ENCODE data around the gene PAPOLA. TPM values are rescaled to one million over a fixed set of nuclear protein-coding genes. Genes with fewer than 3 reads are reported as not detected.
"Not testable (repeated sequence)": the region's sequence is repeated elsewhere in the genome, so short reads cannot be mapped to it uniquely, and the experiment has no call there.

The PAPOLA gene
- total RNA-seq, 1 donor from 2014 or later: 110 TPM

DNA sequence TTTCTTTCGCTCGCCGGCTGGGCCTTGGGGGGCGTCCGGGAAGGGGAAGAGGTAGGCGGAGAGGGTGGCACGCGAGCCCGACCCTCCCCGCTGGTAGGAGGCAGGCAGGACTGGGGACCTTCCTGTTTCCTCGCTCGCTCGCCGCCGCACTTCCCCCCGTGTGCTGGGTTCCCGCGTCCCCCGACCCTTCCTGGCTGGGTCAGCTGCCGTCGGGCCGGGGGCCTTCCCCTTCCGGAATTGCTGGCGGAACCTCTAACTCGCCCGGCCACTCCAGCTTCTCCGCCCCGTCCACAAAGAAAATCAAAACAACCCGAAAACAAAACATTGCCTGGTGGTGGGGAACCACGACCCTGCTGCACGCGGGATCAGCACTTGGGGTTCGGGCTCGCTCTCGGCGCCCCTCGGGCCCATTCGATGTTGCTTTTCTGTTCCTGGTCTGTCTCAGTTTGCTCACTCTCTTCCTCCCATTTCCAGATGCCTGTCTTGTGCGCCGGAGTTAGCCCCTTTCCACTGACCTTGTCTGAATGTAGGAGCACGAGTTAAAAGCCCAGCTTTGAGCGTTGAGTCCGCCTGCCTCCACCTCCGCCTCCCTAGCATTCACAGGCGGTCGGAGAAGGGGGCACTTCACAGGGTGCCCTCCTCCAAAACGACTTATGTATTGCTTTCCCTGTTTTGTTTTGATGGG, 581 bp downstream of the PAPOLA start:
- DNase-seq (ENCODE audit: low read depth, low spot score): peak; percentile 4

DNA sequence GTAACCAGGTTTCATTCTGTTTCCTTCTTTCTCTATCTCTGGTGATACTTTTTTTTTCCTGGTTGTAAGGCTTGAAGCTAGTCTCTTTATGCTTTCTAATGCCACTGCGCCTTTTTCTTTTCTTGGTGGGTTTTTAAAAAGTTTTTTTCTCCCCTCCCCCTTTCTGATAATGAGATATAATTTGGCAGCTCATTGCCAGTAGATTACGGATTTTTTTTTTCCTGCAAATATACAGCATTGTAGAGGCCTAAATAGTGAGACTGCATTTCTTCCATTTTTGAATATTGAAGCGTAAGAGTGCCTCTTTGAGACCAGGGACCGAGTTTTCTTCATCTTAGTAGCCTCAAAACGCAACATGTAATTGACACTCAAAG, 1.1 kb downstream of the PAPOLA start:
- no peak for DNase-seq (ENCODE audit: low read depth, low spot score)

DNA sequence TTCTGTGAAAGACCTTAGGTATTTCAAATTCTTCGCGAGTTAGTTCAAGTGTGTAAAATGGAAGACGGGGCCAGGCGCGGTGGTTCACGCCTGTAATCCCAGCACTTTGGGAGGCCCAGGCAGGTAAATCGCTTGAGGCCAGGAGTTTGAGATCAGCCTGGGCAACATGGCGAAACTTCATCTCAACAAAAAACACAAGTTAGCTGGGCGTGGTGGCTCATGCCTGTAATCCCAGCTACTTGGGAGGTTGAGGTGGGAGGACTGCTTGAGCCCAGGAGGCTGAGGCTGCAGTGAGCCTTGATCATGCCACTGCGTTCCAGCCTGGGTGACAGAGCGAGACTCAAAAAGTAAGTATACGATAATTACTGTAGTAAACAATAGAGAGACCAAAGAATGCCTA, 2.2 kb downstream of the PAPOLA start:
- DNase-seq (ENCODE audit: low read depth, low spot score): not testable (repeated sequence)

DNA sequence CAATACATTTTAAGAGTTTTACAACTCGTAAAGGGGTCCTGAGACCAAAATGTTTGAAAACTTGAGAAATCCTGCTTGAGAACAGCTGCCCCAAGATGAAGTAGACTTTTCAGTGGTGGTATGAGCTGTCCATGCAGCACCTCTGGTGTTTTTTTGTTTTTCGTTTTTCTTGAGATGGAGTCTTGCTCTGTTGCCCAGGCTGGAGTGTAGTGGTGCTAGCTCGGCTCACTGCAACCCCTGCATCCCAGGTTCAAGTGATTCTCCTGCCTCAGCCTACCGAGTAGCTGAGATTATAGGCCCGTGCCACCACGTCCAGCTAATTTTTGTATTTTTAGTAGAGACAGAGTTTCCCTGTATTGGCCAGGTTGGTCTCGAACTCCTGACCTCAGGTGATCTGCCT, 5.5 kb downstream of the PAPOLA start:
- DNase-seq (ENCODE audit: low read depth, low spot score): no peak

DNA sequence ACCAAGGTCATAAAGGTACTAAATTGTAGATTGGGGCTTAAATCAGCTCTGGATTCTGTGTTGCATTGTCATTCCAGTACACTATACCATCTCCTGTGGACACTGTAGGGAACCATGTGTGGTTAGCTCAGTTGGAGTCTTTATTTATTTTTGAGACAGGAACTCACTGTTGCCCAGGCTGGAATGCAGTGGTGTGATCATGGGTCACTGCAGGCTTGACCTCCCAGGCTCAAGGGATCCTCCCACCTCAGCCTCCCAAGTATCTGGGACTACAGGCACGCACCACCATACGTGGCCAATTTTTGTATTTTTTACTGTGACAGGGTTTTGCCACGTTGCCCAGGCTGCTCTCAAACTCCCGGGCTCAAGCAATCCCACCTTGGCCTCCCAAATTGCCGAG, 6.7 kb downstream of the PAPOLA start:
- DNase-seq (ENCODE audit: low read depth, low spot score): no peak

DNA sequence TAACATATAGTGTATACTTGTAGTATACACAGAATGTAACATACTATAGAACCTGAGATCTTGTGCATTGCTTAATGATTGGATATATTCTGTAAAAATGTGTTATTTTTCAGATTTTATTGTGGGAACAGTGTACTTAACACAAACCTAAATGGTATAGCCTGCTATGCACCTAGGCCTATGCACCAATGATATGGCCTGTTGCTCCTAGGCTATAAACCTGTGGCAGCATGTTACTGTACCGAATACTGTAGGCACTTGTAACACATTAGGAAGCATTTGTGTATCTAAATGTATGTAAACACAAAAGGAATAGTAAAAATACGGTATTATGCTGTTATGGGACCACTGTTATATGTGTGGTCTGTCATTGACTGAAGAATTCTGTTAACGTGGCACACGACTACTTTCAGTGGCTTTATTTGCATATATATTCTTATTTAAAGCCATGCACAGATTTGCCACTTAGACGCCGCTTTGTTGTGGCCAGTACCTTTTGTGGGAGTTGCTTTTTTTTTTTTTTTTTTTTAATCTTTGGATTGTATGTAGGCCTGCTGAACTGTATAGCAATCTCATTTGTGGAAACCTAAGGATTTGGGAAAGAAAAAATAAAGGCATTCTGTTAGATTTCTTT, 7.4 kb downstream of the PAPOLA start:
- DNase-seq (ENCODE audit: low read depth, low spot score): no peak

DNA sequence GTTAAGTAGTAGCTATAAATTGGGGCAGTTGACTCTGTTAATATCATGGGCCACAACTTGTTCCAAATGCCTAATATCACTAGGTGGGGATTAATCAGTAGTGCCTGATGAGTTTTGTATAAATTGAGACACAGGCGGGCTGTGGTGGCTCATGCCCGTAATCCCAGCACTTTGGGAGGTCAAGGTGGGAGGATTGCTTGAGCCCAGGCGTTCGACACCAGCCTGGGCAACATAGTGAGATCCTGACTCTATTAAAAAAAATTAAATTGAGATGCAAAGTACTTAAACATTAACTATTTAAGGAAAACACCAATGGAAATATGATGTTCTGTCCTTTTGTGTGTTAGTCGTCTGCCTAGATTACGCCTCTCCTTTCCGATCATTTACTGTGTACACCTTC, 9.0 kb downstream of the PAPOLA start:
- no peak for DNase-seq (ENCODE audit: low read depth, low spot score)

DNA sequence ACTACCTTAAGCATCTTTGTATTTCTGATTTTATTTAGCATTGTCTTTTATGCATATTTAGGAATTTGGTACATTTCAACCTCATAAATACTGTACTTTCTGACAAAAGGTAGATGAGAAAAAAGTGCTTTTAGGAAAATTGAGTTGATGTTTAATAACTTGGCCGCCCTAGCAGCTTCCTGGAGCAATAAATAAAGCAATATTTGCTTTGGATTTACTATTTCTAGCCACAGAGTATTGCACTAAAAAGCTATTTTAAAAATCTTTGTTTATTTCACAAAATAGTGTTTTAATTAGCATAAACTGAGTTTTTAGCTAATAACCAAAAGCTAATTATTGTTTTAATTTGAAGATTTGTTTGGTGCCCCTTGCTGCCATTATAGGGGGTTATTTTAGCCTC, 9.5 kb downstream of the PAPOLA start:
- no peak for DNase-seq (ENCODE audit: low read depth, low spot score)

DNA sequence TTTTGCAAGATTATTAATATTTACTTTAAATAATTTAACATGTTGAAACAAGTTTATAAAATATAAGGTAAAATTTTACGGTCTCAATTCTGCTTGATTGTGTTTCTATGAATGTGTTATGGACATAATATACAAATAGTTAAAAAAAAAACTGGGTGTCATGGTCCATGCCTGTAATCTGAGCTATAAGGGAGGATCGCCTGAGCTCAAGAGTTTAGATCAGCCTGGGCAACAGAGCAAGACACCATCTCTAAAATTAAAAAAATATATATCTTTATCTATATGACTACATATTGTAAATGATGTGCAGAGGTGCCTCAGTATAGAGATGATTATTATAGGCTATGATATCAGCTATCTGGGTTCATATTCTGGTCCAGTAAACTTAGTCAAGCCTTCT, 9.9 kb downstream of the PAPOLA start:
- DNase-seq (ENCODE audit: low read depth, low spot score): no peak

DNA sequence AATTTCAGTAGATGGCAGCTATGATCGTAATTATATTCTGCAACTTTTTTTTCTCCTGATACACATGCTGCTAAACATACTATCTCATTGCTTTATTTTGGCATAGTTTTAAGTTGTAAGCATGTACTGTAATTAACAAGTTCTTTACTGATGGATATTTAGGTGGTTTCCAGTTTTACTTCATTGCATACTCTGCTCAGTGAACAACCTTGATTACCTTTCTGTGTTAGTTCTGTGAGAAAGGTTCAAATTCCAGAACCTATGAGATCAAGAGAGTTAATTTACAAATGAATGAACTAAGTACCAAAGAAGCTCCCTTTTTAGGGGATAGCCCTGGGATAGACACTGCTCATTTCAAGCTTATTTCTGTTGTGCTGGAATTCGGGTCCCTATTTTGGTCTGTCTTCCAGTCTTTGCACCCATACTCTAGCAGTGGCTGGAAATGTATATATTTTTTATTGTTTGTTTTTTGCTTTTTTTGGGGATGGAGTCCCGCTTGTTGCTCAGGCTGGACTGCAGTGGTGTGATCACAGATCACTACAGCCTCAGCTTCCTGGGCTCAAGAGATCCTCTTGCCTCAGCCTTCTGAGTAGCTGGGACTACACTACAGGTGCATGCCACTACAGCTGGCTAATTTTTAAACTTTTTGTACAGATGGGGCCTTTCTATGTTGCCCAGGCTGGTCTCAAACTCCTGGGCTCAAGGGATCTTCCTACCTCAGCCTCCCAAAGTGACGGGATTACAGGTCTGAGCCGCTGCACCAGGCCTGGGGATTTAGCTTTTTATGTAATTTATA, 10.6 kb downstream of the PAPOLA start:
- no peak for DNase-seq (ENCODE audit: low read depth, low spot score)

DNA sequence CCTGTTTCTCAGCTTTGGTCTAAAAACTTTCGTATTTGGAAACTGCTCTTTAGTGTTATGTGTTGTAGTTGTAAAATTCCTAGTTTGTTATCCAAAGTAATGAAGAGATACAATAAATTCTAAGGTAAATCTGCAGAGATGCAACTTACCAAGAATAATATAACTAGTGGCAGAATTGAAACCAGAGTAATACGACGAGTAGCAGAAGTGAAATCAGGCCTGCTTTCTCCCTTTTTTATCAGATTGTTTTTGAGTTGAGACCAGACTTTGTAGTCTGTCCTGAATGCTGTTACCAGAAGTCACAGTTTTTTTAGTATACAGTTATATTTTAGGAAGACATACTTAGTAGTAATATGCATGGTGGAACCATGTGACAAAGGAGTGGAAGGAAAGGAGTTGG, 12.5 kb downstream of the PAPOLA start:
- DNase-seq (ENCODE audit: low read depth, low spot score): no peak

DNA sequence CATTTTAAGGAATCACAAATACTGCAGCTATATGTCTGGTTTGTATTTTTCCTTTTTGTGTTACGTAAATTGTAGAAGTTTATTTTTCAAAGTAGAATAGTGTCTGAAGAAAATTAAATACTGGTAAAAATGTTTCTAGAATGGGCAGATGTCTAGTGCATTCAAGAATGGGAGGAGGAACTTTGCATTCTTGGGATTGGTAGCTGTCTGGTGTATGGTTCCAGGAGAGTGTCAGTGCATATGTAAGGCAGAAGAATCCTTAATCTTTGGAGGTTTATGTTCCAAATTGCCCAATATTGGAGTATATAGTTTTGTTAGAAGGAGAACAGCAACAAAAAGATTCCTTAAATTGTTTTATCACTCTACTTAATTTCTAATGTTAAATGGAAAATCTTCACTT, 13.5 kb downstream of the PAPOLA start:
- DNase-seq (ENCODE audit: low read depth, low spot score): no peak

DNA sequence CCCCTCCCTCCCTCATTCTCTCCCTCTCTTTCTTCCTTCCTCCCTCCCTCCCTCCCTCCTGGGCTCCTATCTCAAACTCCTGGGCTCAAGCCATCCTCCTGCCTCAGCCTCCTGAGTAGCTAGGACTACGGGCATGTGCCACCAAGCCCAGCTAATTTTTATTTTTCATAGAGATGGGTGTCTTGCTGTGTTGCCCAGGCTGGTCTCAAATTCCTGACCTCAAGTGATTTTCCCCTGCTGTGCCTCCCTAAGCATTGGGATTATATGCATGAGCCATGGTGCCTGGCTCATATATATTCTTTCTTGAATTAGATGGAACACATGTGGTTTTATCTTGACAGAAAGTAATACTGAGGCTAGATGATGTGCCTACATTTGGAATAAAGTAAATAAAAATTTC, 14.2 kb downstream of the PAPOLA start:
- no peak for DNase-seq (ENCODE audit: low read depth, low spot score)

DNA sequence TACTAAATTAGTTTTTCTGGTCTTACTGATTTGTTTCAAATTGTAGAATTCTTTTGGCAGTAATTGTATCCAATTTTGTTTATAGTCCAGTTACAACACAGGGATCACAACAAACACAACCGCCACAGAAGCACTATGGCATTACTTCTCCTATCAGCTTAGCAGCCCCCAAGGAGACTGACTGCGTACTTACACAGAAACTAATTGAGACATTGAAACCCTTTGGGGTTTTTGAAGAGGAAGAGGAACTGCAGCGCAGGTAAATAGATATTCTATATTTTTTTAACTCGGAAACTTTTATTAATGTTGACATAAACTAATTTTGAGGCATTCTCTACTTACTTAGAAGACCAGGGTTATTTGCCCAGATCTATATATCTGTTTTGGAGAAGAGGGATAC, 17.8 kb downstream of the PAPOLA start:
- DNase-seq (ENCODE audit: low read depth, low spot score): no peak

DNA sequence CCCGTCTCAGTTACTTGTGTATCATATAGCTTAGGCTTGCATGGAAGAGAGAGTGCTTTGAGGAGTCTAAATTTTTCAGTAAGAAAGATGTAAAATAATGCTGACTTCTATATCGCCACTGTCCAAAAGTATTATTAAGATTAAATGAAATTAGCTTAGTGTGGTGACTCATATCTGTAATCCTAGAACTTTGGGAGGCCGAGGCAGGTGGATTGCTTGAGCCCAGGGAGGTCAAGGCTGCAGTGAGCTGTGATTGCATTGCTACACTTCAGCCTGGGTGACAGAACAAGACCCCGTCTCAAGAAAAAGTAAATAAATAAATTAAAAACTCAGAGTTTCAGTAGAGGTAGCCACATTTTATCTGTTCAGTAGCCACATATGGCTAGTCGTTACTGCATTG, 23.3 kb downstream of the PAPOLA start:
- no peak for DNase-seq (ENCODE audit: low read depth, low spot score)

DNA sequence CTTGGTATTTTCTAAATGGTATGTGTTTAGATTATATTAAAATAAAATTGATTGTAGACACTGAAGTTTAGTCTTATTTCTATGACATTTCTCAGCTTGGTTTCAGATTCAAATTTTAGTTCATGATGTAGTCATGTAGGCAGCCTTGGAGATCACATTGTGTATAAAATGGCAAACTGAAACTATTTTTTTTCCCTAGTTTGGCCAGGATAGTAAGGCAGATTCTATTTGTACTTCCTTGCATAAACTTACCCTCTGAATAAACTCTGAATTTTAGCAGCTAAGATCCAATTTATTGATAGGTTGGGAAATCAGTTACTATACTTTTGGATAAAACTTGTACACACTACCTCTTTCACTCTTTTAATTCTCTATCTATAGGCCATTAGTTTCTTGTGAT, 30.4 kb downstream of the PAPOLA start:
- DNase-seq (ENCODE audit: low read depth, low spot score): no peak

DNA sequence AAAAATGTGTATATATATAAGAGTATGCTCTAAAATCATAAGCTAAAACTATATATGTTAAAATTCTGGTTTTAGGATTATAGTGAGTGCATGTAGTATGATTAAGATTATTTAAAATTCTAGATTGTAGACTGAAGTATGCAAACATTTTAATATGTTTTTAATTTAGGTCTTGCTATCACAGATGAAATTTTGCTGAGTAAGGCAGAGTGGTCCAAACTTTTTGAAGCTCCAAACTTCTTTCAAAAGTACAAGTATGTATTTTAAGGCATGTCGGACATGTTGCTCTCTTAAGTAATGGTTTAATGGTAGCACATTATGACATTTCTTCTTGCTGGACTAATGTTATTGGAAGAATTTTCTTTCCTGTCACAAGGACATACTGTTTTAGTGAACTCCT, 34.6 kb downstream of the PAPOLA start:
- no peak for DNase-seq (ENCODE audit: low read depth, low spot score)

DNA sequence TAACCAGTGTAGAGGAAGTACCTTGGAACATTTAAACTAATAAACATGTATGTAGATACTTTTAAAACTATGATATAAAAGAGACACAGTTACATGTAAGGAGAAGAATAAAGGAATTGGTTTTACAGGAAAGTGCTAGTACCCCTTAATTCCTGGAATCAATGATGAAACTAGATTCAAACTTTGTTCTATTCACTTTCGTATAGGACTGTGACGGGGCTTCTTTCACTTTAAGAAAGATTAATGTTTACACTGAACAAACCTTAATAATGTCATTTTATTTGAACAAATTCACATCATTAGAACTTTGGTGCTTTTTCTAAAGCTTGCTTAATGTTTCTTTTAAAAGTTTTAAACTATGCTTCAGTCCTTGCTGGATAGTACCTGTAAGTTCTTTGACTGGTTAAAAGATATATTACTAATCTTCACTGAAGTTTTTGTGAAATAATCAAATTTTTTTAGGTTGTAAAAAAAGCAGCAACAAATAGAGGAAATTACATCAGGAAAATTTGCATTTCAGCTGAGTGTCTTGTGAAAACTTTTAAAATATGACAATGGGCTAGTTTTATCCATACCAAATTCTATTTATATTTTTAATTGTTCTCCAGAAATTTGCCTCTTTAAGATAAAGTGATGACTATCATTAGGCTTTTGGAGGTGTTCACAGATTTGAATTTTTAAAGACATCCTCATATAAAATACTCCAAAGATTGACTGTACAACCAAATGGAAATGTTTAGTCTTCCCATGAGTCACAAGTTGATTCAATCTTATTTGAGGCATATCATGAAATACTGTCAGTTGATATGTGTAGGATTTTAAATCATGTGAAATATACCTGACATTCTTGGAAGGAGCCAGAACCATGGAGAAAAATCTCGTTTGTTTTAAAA, 36.2 kb downstream of the PAPOLA start:
- no peak for DNase-seq (ENCODE audit: low read depth, low spot score)

DNA sequence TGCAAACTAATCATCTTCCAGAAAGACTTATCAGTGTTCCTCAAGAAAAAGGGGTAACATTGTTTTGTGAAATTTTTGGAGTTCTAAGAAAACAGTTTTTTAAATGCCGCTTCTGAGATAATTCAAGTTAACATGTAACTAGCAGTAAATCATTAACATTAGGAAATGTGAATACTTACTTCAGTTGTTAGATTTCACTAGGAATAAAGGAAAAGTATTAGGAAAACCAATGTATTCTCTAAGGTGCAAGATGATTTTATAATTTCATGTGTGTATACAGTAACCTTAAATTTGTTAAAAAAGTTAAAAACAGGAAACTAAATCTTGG, 36.8 kb downstream of the PAPOLA start:
- no peak for DNase-seq (ENCODE audit: low read depth, low spot score)

DNA sequence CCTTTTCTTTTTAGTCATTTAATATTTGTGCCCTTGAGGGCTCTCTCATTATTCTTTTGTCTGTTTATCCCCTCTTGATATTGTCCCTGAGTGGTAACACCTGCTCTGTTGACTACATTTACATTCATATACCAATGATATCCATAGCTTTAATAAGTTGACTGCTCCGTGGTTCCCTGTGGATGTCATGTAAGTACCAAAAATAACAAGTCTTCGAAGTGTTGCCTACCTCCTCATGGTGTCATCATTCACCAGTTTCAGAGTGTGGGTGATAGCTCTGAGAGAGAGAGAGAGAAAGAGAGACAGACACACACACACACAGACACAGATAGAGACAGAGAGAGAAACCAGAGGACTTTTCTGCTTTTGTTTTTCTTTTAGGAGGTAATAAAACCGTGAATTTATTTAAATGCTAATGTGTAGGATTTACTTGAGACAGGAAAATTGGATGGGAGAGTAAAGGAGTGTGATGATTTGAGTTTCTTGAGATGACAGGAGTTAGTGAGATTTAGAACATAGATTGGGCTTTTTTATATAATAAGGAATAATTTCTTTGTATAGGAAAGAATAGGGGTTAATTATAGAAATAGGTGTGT, 52.2 kb downstream of the PAPOLA start:
- no peak for DNase-seq (ENCODE audit: low read depth, low spot score)

DNA sequence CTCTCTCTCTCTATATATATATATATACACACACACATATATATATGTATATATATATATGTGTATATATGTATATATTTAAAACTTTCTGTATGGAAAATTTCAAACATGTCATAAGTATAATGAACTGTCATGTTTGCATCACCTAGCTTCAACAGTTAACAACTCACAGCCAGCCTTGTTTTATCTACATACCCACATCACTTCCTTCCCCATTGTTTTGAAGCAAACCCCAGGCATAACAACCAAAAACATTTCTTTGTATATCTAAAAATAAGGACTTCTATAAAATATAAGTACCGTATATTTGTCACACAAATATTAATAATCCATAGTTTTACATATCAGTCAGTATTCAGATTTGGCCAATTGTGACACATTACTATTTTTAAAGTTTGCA, 57.4 kb downstream of the PAPOLA start:
- peak; percentile 44 for DNase-seq (ENCODE audit: low read depth, low spot score)

DNA sequence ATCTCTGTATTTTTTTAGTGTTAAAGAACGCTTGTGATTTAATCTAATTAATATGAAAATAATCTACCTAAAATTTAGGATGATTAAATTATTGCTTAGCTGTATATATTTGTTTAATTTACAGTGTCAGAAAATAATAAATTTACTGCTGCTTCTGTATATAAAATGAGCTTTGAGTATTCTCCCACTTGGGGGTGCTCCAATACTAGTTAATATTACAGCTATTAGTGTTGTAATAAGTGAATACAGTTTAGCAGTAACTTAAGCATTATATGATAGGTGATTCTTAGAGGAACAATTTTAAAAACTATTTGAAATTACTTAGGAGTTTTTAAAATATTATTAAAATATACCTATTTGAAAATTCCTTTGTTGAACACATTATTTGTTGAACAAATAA, 62.2 kb downstream of the PAPOLA start:
- DNase-seq (ENCODE audit: low read depth, low spot score): no peak
